H1 (cell line): ENCODE data around the gene ZNF282.

Experiments
- CREB1 ChIP-seq: IDR thresholded peaks from 2 replicates; pipeline ENCODE4 v1.6.1; 2012; ENCODE audit warnings: inconsistent platforms
- EP300 ChIP-seq, 2 experiments: IDR thresholded peaks; 1 replicate in 1 of 2; 2 replicates in 1 of 2; pipeline ENCODE4 v1.6.1; 2011 to 2012; ENCODE audit warnings: low read depth in 2 of 2, low read length in 2 of 2, mild to moderate bottlenecking in 2 of 2, borderline replicate concordance in 1 of 2, inconsistent platforms in 1 of 2, moderate library complexity in 1 of 2
- SP4 ChIP-seq: IDR thresholded peaks from 2 replicates; pipeline ENCODE4 v1.6.1; 2012; ENCODE audit warnings: low read length, inconsistent platforms
- TF ChIP-seq, protein P1 (sequence below), 3 experiments: IDR thresholded peaks; 1 replicate in 2 of 3; 2 replicates in 1 of 3; pipeline versions ENCODE4 v1.5.1 to v1.6.1; 2011; ENCODE audit warnings: low read length in 3 of 3, mild to moderate bottlenecking in 3 of 3, inconsistent platforms in 2 of 3, low read depth in 1 of 3, moderate library complexity in 1 of 3; ENCODE audit not compliant: insufficient read depth in 1 of 3; ENCODE audit errors: control extremely low read depth in 1 of 3

DNA sequence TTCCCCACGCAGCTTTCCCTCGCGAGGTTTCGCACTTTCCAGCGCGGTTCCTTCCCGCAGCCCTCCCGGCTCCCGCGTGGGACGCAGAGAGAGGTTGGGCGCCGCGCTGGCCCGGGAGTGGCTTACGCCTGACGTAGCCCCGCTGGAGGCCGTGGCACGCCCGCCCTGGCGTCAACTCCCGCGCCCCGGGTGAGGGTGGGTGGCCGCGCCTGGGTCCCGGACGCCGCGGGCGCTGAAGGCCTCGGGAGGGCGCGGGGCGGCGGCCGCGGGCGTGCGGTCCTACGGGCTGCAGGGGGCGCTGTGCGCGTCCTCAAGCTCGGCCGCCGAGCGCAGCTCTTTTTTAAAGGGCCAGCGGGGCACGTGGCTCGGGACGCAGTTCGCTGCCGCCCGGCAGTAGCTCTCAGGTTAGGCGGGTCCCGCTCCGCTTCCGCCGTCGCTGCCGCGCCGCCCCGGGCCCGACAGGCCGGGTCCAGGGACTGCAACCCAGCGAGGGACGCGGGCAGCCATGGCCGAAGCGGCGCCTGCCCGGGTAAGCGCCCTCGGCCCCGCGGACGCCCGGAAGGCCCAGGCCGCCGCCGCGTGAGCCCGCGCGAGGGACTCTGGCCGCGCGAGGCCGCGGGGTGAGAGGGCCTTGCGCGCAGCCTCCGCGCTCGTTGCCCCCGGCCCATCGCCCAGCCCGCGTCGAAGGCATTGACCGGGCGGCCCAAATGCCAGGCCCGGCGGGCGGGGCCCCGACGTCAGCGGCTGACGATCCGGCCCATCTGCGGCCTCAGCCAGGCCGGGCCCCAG is 66.7 kb downstream of the ZNF282 start, which contains the start of gene ZNF783:
- peak; percentile 67 for TF ChIP-seq CREB1
- TF ChIP-seq SP4, result no peak
- TF ChIP-seq EP300 (IDR thresholded peaks at IDR 0.05; ENCODE audit: borderline replicate concordance in 1 of 2, low read depth in 2 of 2, low read length in 2 of 2), result no peak
- TF ChIP-seq, protein P1, sequence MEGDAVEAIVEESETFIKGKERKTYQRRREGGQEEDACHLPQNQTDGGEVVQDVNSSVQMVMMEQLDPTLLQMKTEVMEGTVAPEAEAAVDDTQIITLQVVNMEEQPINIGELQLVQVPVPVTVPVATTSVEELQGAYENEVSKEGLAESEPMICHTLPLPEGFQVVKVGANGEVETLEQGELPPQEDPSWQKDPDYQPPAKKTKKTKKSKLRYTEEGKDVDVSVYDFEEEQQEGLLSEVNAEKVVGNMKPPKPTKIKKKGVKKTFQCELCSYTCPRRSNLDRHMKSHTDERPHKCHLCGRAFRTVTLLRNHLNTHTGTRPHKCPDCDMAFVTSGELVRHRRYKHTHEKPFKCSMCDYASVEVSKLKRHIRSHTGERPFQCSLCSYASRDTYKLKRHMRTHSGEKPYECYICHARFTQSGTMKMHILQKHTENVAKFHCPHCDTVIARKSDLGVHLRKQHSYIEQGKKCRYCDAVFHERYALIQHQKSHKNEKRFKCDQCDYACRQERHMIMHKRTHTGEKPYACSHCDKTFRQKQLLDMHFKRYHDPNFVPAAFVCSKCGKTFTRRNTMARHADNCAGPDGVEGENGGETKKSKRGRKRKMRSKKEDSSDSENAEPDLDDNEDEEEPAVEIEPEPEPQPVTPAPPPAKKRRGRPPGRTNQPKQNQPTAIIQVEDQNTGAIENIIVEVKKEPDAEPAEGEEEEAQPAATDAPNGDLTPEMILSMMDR (IDR thresholded peaks at IDR 0.05; ENCODE audit: control extremely low read depth in 1 of 3, insufficient read depth in 1 of 3, low read depth in 1 of 3, low read length in 3 of 3), result peak; percentile 72 to 94 (median 73)
